Adipose tissue (tissue), 3 donors: ENCODE measurements around the gene ZSWIM8. TPM values are rescaled to one million over a fixed set of nuclear protein-coding genes. Genes with fewer than 3 reads are reported as not detected.
"Not testable (repeated sequence)": the region's sequence is repeated elsewhere in the genome, so short reads cannot be mapped to it uniquely, and the experiment has no call there.

Experiments
- H3K27ac ChIP-seq: one replicate; pipeline ENCODE4 v1.5.1; 2013; ENCODE audit warnings: low read depth, low read length
- WGBS, 3 donors: extraction: QIAGEN DNeasy Blood & Tissue Kit; methylation state at CpG; one replicate each; pipeline ENCODE4 v1.1.7; 2013; 5-methylcytosine and 5-hydroxymethylcytosine counted together
- polyA plus RNA-seq, 3 donors: library from polyadenylated mRNA; stranded (reverse); fragments of 200-250 nt; gene quantifications; one replicate each; pipeline ENCODE4 v1.2.3, GENCODE V29; 2013
- donor health status: healthy with polysubstance abuse.
- donor health status: Bipolar disorder and iron deficiency.
- donor health status: healthy.

ZSWIM8 gene
- polyA plus RNA-seq, 3 donors, result 47.1 to 86.5 (median 65.1) TPM

- no peak overlapping the region for H3K27ac ChIP-seq
- 92 to 96% (median 95%) methylated on average over 19 of the region's 19 CpGs for WGBS, 3 donors
Measured at GRCh38 chr10:73827346-73828089, 42.1 kb downstream of the ZSWIM8 start.

GRCh38 chr10:73828161-73828560 is 42.8 kb downstream of the ZSWIM8 start:
- WGBS, 3 donors, result 89 to 94% (median 92%) methylated on average over 6 of the region's 6 CpGs
- no peak overlapping the region for H3K27ac ChIP-seq

DNA sequence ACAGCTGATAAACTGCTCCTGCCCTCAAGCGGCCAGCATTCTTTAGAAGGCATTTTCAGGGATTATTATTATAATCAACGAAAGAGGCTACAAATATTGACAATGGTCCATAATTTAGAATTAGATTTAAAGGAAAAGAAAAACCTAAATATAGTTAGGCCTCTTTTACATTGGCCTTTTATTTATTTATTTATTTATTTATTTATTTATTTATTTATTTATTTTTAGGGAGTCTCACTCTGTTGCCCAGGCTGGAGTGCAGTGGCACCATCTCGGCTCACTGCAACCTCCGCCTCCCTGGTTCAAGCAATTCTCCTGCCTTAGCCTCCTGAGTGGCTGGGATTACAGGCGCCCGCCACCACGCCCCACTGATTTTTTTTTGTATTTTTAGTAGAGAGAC is 43.7 kb downstream of the ZSWIM8 start:
- WGBS, 3 donors, result 90 to 94% (median 91%) methylated on average over 7 of the region's 7 CpGs
- not testable (repeated sequence) for H3K27ac ChIP-seq

- H3K27ac ChIP-seq, result no peak overlapping the region
- WGBS, 3 donors, result 85 to 94% (median 89%) methylated on average over 11 of the region's 11 CpGs
Measured at GRCh38 chr10:73836427-73836980, 51.1 kb downstream of the ZSWIM8 start.

DNA sequence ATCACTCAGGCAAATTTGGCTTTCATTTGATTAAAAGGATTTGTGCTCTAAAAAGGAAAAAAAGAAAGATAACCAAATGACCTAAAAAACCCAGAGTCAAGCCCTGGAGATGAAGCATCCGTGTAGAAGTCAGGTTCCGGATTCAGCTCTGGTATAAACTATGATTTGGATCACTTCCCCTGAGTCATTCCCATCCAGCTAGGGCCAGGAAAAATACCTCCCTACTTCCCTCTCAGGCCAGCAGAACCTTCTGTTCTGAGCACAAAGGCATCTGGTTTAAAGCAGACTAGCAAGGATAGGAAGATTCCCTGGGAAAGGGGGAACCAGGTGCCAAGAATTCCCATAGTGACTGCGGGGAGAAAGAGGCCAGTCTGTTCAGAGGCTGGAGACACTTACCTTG is 51.7 kb downstream of the ZSWIM8 start:
- H3K27ac ChIP-seq, result no peak overlapping the region
- 83 to 90% (median 89%) methylated on average over 3 of the region's 3 CpGs for WGBS, 3 donors

DNA sequence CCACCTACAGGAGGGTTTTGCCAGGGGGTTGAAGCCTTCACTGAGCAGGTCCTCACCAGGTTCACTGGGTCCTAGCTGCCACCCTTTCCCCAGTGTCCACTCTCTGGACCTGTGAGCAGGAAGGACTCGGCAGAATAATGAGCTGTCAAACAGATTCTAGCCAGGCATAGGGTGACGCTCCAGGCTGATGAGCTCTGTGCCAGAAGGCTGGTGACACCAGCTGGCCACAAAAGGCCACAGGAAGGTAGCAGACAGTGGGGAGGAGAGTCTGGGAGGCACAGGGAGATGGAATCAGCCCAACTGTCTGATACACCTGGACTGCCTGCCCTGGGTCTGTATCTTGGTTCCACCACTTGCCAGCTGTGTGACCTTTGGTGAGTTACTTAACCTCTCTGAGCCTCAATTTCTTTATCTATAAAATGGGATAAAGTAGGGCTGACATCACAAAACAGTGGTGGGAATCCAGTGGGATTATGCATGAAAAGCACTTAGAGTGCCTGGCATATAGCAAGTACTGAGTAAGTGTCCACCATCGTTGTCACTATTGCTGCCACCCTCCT is 52.7 kb downstream of the ZSWIM8 start:
- WGBS, 3 donors, result 81 to 96% (median 95%) methylated on average over 3 of the region's 3 CpGs
- no peak overlapping the region for H3K27ac ChIP-seq

DNA sequence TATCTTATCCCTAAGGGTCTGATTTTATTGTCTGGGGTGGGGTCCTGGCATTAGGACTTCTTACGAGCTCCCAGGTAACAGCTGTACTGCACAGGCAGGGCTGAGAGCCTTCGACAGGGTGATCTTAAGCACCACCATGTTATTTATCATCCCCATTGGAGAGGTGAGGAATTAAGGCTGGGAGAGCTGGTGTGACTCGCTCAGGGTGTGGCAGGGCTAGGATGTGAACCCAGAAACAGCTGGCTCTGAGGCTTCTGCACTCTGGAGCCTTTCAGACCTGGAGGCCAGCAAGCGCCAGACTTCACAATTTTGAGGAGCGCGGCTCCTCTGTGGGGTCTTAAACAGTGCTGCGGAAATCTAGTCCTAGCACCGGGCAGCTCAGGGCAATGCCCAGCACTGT is 53.4 kb downstream of the ZSWIM8 start:
- H3K27ac ChIP-seq, result no peak overlapping the region

DNA sequence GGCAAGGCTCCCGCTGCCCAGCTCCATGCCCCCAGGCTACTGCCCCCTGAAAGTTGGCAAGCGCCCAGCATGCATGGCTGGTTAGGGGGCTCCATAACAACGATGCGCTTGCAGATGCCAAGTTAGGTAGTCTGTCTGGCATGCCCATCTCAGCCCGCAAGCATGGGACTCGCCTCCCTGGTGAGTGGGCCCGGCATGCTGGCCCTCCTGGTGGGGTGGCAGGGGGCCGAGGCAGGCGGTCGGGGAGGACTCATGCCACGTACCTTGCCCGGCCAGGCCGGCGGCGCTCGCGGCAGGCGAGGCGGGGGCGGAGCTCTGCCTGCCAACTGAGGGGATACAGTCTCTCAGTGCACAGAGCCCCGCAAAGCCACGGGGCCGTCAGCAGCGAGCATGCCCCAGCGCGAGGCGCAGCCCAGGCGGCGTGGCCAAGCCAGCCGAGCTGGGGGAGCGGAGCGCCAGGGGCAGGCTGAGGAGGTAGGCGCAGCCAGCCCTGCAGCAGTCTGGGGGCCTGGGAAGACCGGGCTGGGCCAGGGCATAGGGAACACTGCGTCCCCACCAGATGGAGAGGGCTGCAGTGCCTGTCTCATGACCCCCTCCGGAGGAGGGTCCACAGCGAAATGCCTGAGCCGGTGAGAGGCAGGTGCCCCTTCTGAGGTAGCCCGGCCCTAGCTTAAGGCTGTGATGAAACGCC is 54.0 kb downstream of the ZSWIM8 start:
- WGBS, 3 donors, result 95 to 97% (median 95%) methylated on average over 40 of the region's 40 CpGs
- no peak overlapping the region for H3K27ac ChIP-seq

More for the DNA sequence above, 53.4 kb downstream of the ZSWIM8 start:
- 95 to 97% (median 97%) methylated on average over 8 of the region's 8 CpGs for WGBS, 3 donors

DNA sequence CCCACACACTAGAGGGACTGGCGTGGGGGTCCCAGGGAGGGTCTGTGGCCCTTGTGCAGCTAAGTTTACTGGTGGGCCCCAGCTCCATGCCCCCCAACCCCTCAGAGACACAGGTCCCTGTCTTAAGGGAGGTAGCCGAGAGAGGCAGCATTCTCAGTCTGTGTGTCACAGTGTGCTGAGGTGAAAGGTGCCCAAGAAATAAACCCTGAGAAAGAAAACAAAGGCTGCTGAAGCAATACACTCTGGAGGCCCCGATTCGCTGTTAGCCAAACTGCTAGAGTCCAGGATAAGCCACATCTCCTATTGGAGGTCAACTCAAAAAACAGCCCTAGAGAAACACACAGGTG is 54.6 kb downstream of the ZSWIM8 start:
- no peak overlapping the region for H3K27ac ChIP-seq
- WGBS, 3 donors, result 94 to 97% (median 94%) methylated on average over 4 of the region's 4 CpGs

- 89 to 94% (median 91%) methylated on average over 13 of the region's 13 CpGs for WGBS, 3 donors
- no peak overlapping the region for H3K27ac ChIP-seq
Measured at GRCh38 chr10:73840403-73841060, 55.1 kb downstream of the ZSWIM8 start.

GRCh38 chr10:73841061-73841421 is 55.6 kb downstream of the ZSWIM8 start:
- no peak overlapping the region for H3K27ac ChIP-seq
- 89 to 95% (median 93%) methylated on average over 9 of the region's 9 CpGs for WGBS, 3 donors

DNA sequence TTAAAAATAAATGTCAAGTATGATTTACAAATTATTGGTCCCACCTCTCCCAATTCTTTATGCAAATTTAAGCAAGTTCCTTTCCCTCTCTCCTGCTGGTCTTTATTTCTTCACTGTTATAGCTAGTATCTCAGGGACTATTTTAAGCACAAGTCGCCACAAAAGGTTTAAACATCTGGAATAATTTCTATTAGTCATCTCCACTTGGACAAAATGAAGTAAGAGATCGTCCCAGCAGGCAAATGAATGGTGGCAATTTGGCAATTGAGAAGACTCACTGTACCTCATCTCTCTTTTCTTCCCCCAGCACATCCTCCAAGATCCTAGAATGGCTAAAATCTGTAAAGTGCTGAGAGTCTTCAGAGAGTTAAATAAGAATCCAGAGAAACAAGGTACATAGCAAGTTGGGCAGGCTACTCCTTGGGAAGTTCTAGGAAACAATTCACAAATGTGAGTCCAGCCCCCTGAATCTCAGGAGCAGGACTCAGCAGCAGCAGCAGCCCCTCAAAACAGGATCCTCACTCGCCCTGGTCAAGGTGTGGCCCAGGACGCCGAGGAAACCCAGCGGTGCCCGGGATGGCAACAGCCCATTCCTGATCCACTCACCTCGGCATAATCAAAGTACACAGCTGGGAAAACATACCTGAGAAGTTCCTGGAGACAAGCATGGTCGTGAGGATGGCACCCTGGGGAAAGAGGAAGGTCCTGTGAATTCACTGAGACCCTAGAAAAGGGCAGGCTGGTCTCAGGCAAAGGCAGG is 56.3 kb downstream of the ZSWIM8 start:
- no peak overlapping the region for H3K27ac ChIP-seq
- WGBS, 3 donors, result 81 to 87% (median 82%) methylated on average over 9 of the region's 9 CpGs

DNA sequence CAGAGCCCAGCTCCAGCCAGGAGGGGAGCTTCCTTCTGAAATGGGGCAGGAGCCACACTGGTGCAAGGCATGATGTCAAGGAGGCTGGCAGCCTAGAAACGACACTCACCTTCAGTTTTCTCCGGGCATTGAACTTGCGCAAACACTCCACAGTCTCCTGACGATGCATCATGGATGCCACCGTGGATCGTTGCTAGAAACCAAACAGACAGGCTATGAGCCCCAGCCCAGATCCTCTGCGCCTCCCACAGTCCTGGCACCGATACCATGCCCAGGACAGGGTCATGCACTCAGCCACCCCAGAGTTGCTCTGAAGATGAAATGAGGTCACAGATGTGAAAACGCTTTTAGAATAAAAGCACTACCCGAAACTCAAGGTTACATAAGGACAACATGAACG is 56.9 kb downstream of the ZSWIM8 start:
- H3K27ac ChIP-seq, result no peak overlapping the region
- WGBS, 3 donors, result 86 to 90% (median 89%) methylated on average over 11 of the region's 11 CpGs

- no peak overlapping the region for H3K27ac ChIP-seq
- 69 to 87% (median 76%) methylated on average over 5 of the region's 5 CpGs for WGBS, 3 donors
Measured at GRCh38 chr10:73843261-73843660, 57.9 kb downstream of the ZSWIM8 start.

DNA sequence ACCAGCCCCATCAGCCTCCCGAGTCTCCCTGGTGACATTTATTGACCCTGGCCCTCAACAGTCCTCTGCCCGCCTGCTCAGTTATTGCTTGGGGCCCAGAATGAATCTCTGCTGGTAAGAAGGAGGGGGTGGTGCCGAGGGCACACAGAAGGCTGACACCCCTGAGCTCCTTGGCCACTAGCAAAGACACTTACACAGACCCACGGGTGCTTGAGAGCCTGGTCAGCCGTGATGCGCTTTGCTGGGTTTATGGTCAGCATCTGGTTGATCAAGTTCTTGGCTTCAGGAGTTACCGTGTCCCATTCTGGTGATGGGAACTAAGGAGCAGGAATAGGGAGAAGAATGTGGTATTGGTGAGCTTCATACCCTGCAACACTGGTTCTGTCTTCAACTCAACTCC is 61.6 kb downstream of the ZSWIM8 start:
- 94 to 97% (median 95%) methylated on average over 7 of the region's 7 CpGs for WGBS, 3 donors
- no peak overlapping the region for H3K27ac ChIP-seq

DNA sequence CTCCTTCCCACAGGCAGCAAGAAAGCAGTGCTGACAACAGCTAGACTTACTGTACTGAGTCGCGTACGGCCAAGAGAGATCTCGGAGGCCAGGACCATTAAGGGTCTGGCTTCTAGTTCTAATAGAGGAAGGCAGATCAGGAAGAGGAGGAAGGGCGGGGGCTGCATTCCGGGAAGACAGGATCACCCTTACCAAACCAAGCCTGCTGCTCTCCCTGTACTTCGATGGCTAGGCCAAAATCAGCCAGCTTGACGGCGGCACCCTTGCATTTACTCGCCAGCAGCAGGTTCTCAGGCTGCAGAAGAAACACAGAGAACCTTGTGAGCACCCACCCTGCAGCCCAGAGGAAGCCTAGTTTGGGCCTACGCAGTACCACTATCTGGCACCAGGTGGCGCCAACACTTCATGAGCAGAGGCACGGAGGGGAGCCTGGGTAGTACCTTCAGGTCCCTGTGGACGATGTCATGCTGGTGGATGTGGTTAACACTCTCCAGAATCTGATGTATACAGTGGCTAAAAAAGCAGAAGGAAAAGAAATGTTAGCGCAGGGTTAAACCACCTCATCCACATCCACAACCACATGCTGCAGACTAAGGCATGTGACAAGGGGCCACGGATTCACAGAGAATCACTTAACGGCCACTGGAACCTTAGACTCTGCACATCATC is 63.5 kb downstream of the ZSWIM8 start:
- WGBS, 3 donors, result 31 to 44% (median 32%) methylated on average over 17 of the region's 17 CpGs
- H3K27ac ChIP-seq, result no peak overlapping the region

DNA sequence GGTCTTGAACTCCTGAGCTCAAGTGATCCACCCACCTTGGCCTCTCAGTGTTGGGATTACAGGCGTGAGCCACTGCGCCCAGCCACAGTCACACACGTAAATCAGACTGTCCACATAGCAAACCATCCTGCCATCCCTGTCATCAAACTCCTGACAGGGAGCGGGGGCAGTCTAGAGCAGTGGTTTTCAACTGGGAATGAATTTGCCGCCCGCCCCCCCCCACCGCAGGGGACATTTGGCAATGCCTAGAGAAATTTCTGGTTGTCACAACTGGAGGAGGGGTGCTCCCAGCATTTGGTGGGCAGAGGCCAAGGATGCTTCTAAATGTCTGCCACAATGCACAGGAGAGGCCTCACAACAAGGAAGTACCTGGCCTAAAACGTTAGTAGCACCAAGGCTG is 64.8 kb downstream of the ZSWIM8 start:
- WGBS, 3 donors, result 69 to 84% (median 73%) methylated on average over 8 of the region's 8 CpGs
- H3K27ac ChIP-seq, result no peak overlapping the region
